Ishikawa (cell line): ENCODE data around the gene SYNPR.

Experiments
- NFIC ChIP-seq: IDR thresholded peaks from 2 replicates; pipeline ENCODE4 v1.6.1; 2012
- TF ChIP-seq, protein P1 (sequence below): IDR thresholded peaks from 2 replicates; pipeline ENCODE4 v1.6.1; 2012

DNA sequence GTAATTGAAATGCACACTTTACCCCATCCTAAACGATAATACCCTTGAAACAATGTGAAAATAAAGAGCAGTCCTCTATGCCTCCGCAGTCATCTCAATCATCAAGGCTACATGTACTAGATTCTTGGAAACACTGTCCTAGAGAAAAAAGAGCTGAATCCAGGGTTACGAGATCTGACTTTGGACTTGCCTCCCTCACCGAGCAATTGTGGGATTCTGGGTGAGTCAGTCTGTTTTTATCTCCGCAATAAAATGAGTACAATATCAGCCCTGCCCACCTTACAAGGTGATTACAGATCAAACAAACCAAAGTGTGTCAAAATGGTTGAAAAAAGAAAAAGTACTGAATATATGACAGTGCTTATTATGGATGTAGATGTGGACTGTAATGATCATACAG, 222.1 kb downstream of the SYNPR start:
- TF ChIP-seq, protein P1, sequence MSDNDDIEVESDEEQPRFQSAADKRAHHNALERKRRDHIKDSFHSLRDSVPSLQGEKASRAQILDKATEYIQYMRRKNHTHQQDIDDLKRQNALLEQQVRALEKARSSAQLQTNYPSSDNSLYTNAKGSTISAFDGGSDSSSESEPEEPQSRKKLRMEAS: no peak
- TF ChIP-seq NFIC: no peak
